Endodermal cell (in vitro differentiated cells): Measurements from ENCODE around the gene MAN2A2. TPM values are rescaled to one million over a fixed set of nuclear protein-coding genes. Genes with fewer than 3 reads are reported as not detected.

Experiments used
- DNase-seq: peaks from one replicate; pipeline ENCODE4 v3.0.0-alpha.2; 2017
- H3K27ac ChIP-seq: 2 replicates; pipeline ENCODE4 v1.5.1; 2013; ENCODE audit warnings: mild to moderate bottlenecking, low read depth, low read length, moderate library complexity
- H3K27me3 ChIP-seq: 2 replicates; pipeline ENCODE4 v1.6.1; 2013; ENCODE audit warnings: mild to moderate bottlenecking, low read length, moderate library complexity; ENCODE audit not compliant: insufficient read depth, control insufficient read depth, poor library complexity, severe bottlenecking
- H3K36me3 ChIP-seq: 2 replicates; pipeline ENCODE4 v1.7.0; 2013; ENCODE audit warnings: mild to moderate bottlenecking, low read length, moderate library complexity; ENCODE audit not compliant: control insufficient read depth, insufficient read depth
- H3K4me1 ChIP-seq: one replicate; pipeline ENCODE4 v1.7.0; 2013; ENCODE audit warnings: low read length; ENCODE audit not compliant: control insufficient read depth, insufficient read depth
- H3K4me3 ChIP-seq: 2 replicates; pipeline ENCODE4 v1.5.1; 2013; ENCODE audit warnings: mild to moderate bottlenecking, low read length, moderate library complexity
- H3K9ac ChIP-seq: 2 replicates; pipeline ENCODE4 v1.6.1; 2013; ENCODE audit warnings: mild to moderate bottlenecking, low read length, moderate library complexity; ENCODE audit not compliant: poor library complexity, severe bottlenecking; ENCODE audit errors: extremely low read depth
- H3K9me3 ChIP-seq: 2 replicates; pipeline ENCODE4 v1.6.1; 2013; ENCODE audit warnings: mild to moderate bottlenecking, low read length, moderate library complexity; ENCODE audit not compliant: control insufficient read depth
- H3K27ac Mint-ChIP-seq: 2 replicates; pipeline ENCODE4 v1.8.0; 2020; ENCODE audit warnings: mixed read lengths
- H3K27me3 Mint-ChIP-seq: 2 replicates; pipeline ENCODE4 v1.8.0; 2021; ENCODE audit warnings: mild to moderate bottlenecking, mixed read lengths; ENCODE audit not compliant: insufficient read depth
- H3K36me3 Mint-ChIP-seq: 2 replicates; pipeline ENCODE4 v1.8.0; 2020; ENCODE audit warnings: low read depth, mixed read lengths
- H3K4me1 Mint-ChIP-seq: 2 replicates; pipeline ENCODE4 v1.8.0; 2020; ENCODE audit warnings: mixed read lengths
- H3K4me3 Mint-ChIP-seq: 2 replicates; pipeline ENCODE4 v1.8.0; 2020; ENCODE audit warnings: mild to moderate bottlenecking, moderate library complexity, mixed read lengths
- H3K9me3 Mint-ChIP-seq: 2 replicates; pipeline ENCODE4 v1.8.0; 2020; ENCODE audit warnings: mild to moderate bottlenecking, mixed read lengths
- CTCF ChIP-seq: fragments of 200-600 bp; sonication (generic); conservative IDR thresholded peaks from 2 replicates; pipeline ENCODE4 v1.5.0; 2021; ENCODE audit warnings: antibody characterized with exemption, mild to moderate bottlenecking
- WGBS, 2 experiments: methylation state at CpG; one replicate each; pipeline versions ENCODE4 v1.1.5 to v1.1.7; 2013; ENCODE audit warnings: missing lambda C conversion rate in 2 of 2, mixed read lengths in 1 of 2; ENCODE audit not compliant: insufficient coverage in 1 of 2, insufficient read length in 1 of 2; 5-methylcytosine and 5-hydroxymethylcytosine counted together
- total RNA-seq, 2 donors: library from RNA; stranded (reverse); fragmentation: NEBNext Ultra II Directional in 1 of 2; extraction: Animal tissue kit (Norgen Biotek cat#: 25700) in 1 of 2; gene quantifications; 2 replicates in 1 of 2; 3 replicates in 1 of 2; pipeline ENCODE4 v1.2.1, GENCODE V29; 2021

The MAN2A2 gene
- total RNA-seq, 2 donors from 2014 or later, result 41.0 to 62.9 TPM

GRCh38 chr15:90886291-90886614 is 16.8 kb upstream of the MAN2A2 start:
- Mint-ChIP-seq H3K9me3 (no peaks in the 10 kb centered on the region), H3K4me3 (no peak overlapping the region)

DNA sequence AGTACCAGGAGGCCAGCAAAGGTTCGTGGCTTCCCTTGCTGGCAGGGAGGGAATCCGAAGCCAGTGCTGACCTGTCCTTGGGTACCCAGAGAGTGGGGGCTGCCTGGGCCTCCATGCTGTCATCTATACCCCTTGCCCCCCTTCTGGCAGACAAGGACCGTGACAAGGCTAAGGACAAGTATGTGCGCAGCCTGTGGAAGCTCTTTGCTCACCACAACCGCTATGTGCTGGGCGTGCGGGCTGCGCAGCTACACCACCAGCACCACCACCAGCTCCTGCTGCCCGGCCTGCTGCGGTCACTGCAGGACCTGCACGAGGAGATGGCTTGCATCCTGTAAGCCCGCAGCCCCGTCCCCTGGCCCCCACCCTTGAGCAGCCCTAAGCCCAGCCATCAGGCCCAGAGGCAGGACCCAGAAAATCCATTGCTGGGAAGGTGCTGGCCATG is 16.0 kb upstream of the MAN2A2 start:
- H3K27ac ChIP-seq, result no peak overlapping the region
- H3K9ac ChIP-seq, result no peak overlapping the region
- Mint-ChIP-seq H3K36me3 (peaks cover 13% of the 10 kb centered on the region), H3K27ac (no peak overlapping the region), H3K27me3 (no peaks in the 10 kb centered on the region), H3K4me1 (peaks cover 19% of the 10 kb centered on the region), H3K9me3 (no peaks in the 10 kb centered on the region), H3K4me3 (no peak overlapping the region)
- H3K36me3 ChIP-seq, result no peaks in the 10 kb centered on the region
- TF ChIP-seq CTCF, result no peak
- no peak overlapping the region for H3K4me3 ChIP-seq
- 95 to 98% methylated on average over 10 to 13 of the region's 13 CpGs for WGBS, 2 experiments
- H3K4me1 ChIP-seq, result peaks cover 15% of the 10 kb centered on the region
- no peaks in the 10 kb centered on the region for H3K9me3 ChIP-seq
- no peaks in the 10 kb centered on the region for H3K27me3 ChIP-seq
- DNase-seq, result no peak

More at GRCh38 chr15:90886291-90886614, 16.8 kb upstream of the MAN2A2 start:
- Histone ChIP-seq H3K9ac (no peak overlapping the region), H3K27ac (no peak overlapping the region), H3K27me3 (no peaks in the 10 kb centered on the region), H3K4me3 (no peak overlapping the region), H3K4me1 (peaks cover 15% of the 10 kb centered on the region), H3K9me3 (no peaks in the 10 kb centered on the region), H3K36me3 (no peaks in the 10 kb centered on the region)
- DNase-seq, result no peak
- peak; percentile 4 for TF ChIP-seq CTCF
- H3K36me3 Mint-ChIP-seq, result peaks cover 11% of the 10 kb centered on the region
- WGBS, 2 experiments, result 76 to 81% methylated on average over 4 of the region's 5 CpGs
- H3K27me3 Mint-ChIP-seq, result no peaks in the 10 kb centered on the region
- peaks cover 19% of the 10 kb centered on the region for H3K4me1 Mint-ChIP-seq
- H3K27ac Mint-ChIP-seq, result no peak overlapping the region

GRCh38 chr15:90889313-90889730 is 13.8 kb upstream of the MAN2A2 start:
- H3K27me3 ChIP-seq, result no peaks in the 10 kb centered on the region
- H3K36me3 ChIP-seq, result peaks cover 6% of the 10 kb centered on the region
- no peak for DNase-seq
- no peak for TF ChIP-seq CTCF
- H3K4me1 ChIP-seq, result peaks cover 9% of the 10 kb centered on the region
- no peak overlapping the region for H3K27ac ChIP-seq
- H3K9me3 ChIP-seq, result no peaks in the 10 kb centered on the region
- Mint-ChIP-seq H3K9me3 (no peaks in the 10 kb centered on the region), H3K27ac (no peak overlapping the region), H3K4me3 (no peak overlapping the region), H3K27me3 (no peaks in the 10 kb centered on the region), H3K36me3 (peaks cover 28% of the 10 kb centered on the region), H3K4me1 (peaks cover 10% of the 10 kb centered on the region)
- no peak overlapping the region for H3K4me3 ChIP-seq
- WGBS, 2 experiments, result 92 to 95% methylated on average over 13 to 18 of the region's 18 CpGs
- no peak overlapping the region for H3K9ac ChIP-seq
